Muscle layer of duodenum (tissue), 2 donors: ENCODE data around the gene ZNF100.
A peak's percentile ranks its signal among the peaks of the same experiment; 100 is the strongest.
"Not testable (repeated sequence)": the region's sequence is repeated elsewhere in the genome, so short reads cannot be mapped to it uniquely, and the experiment has no call there.

ENCODE experiments used
- H3K27ac ChIP-seq: one replicate; pipeline ENCODE4 v1.7.0; 2013; ENCODE audit warnings: mild to moderate bottlenecking, low read length
- H3K27me3 ChIP-seq: one replicate; pipeline ENCODE4 v1.7.0; 2013; ENCODE audit warnings: low read depth, mild to moderate bottlenecking, control low read depth, low read length
- H3K36me3 ChIP-seq, 2 donors: one replicate each; pipeline ENCODE4 v1.7.0; 2013; ENCODE audit warnings: low read length in 2 of 2, control low read depth in 1 of 2, mild to moderate bottlenecking in 1 of 2; ENCODE audit not compliant: insufficient read depth in 2 of 2, control insufficient read depth in 1 of 2
- H3K4me1 ChIP-seq, 2 donors: one replicate each; pipeline ENCODE4 v1.7.0; 2013; ENCODE audit warnings: low read length in 2 of 2, mild to moderate bottlenecking in 2 of 2, control low read depth in 1 of 2, moderate library complexity in 1 of 2; ENCODE audit not compliant: insufficient read depth in 2 of 2, control insufficient read depth in 1 of 2
- H3K4me3 ChIP-seq, 2 donors: one replicate each; pipeline ENCODE4 v1.7.0; 2013; ENCODE audit warnings: low read length in 2 of 2, low read depth in 1 of 2, mild to moderate bottlenecking in 1 of 2
- H3K9me3 ChIP-seq, 2 donors: one replicate each; pipeline ENCODE4 v1.7.0; 2013; ENCODE audit warnings: low read length in 2 of 2, control low read depth in 1 of 2, mild to moderate bottlenecking in 1 of 2; ENCODE audit not compliant: control insufficient read depth in 1 of 2
- donor health status: healthy.

Gene ZNF100

DNA sequence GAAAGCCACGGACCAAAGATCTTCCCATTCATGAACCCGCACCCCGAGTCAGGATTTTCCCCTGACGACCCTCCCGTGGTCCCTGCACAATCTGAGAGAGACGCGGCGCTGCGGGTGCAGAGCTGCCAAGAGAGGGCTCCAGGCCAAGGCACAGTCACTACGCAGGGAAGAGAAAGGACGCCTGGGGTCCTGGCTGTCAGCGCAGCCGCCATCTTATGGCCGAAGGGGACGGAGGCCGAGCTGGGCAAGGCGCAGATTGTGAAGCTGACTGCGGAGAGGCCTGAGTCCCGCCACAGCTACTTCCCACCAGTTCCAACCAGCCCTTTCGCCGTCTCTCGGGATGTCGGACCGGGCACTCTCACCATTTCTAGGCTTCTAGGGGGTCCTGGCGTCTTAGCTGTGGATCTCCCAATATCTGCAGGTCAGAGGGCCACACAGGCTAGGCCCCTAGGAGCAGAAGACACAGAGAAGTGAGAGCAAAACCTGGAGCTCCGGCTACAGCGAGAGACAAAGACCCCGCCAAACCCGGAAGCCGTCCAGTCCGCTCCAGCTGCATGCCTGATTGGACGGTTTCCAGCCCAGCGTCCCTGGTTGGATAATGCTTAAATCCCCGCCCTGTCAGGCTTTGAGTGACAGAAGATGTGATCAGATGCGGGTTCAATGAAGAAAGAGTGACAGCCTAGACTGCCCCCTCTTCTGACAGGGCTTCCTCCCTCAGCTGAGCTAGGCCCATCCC, at the start of gene ZNF100:
ZNF100 (minus strand) TSS at position 515 of the 736 bp plus-strand sequence; CDS start at position 365, 150 bp downstream.
- H3K27ac ChIP-seq: peak within 1 kb of the TSS; percentile 84
- no peaks in the 10 kb centered on the region for H3K9me3 ChIP-seq
- no peaks in the 10 kb centered on the region for H3K27me3 ChIP-seq
- peaks cover 0 to 10% of the 10 kb centered on the region in 2 donors for H3K4me1 ChIP-seq
- H3K4me3 ChIP-seq: peak within 1 kb of the TSS; percentile 92 to 98
- H3K36me3 ChIP-seq: peaks cover 10 to 18% of the 10 kb centered on the region in 2 donors

DNA sequence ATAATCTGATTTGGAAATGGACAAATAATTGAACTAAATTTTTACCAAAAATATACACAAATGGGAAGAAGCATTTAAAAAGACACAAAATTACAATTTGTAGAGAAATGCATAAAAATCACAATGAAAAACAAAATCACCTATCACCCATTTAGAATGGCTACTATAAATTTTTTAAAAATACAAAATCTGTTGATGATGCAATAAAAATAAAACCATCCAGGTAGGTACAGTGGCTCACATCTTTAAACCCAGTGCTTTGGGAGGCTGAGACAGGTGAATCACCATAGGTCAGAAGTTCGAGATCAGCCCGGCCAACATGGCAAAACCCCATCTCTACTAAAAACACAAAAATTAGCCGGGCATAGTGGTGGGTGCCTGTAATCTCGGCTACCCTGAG, 45.1 kb upstream of the ZNF100 start:
- no peaks in the 10 kb centered on the region for H3K27me3 ChIP-seq
- H3K4me1 ChIP-seq: no peaks in the 10 kb centered on the region
- no peak overlapping the region for H3K4me3 ChIP-seq
- peaks cover 43 to 58% of the 10 kb centered on the region in 2 donors for H3K9me3 ChIP-seq
- H3K27ac ChIP-seq: no peak overlapping the region
- peaks cover 37 to 87% of the 10 kb centered on the region in 2 donors for H3K36me3 ChIP-seq

DNA sequence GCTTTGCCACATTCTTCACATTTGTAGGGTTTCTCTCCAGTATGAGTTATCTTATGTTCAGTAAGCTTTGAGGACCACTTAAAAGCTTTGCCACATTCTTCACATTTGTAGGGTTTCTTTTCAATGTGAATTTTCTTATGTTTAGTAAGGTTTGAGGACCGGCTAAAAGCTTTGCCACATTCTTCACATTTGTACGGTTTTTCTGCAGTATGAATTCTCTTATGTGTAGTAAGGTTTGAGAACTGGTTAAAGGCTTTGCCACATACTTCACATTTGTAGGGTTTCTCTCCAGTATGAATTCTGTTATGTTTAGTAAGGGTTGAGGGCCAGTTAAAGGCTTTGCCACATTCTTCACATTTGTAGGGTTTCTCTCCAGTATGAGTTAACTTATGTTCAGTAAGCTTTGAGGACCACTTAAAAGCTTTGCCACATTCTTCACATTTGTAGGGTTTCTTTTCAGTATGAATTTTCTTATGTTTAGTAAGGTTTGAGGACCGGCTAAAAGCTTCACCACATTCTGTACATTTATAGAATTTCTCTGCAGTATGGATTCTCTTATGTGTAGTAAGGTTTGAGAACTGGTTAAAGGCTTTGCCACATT, 41.1 kb upstream of the ZNF100 start:
- H3K4me3 ChIP-seq: peak overlapping the region; percentile 21 to 52
- not testable (repeated sequence) for H3K4me1 ChIP-seq, H3K27me3 ChIP-seq, H3K27ac ChIP-seq
- peaks cover 22 to 51% of the 10 kb centered on the region in 2 donors for H3K36me3 ChIP-seq
- peaks cover 43 to 63% of the 10 kb centered on the region in 2 donors for H3K9me3 ChIP-seq

DNA sequence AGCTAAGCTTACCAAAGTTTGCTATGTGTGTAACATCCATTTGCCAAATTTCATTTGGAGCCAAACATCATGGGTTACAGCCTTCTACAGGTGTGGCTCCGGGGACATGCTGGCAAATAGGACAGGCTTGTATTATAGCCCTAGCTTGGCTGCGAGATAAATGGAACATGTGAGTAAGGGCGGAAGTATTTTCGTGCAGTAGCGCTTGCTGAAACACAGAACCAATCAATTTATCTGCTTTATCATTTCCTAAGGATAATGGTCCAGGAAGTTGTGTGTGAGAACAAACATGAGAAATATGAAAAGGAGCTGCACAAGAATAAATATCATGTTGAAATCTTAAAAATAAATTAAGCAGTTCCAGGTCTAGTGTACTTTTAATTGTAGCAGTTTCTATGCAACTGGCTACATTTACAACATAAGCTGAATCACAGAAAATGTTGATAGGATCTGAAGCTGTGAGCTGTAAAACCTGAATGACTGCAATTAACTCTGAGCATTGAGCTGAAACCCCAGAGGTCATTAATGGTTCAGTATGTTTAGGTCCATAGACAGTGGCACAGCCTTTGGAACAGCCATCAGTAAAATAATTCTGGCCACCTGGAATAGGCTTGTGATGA, 22.2 kb upstream of the ZNF100 start:
- H3K4me1 ChIP-seq: no peaks in the 10 kb centered on the region
- no peaks in the 10 kb centered on the region for H3K9me3 ChIP-seq
- H3K27ac ChIP-seq: no peak overlapping the region
- H3K36me3 ChIP-seq: no peaks in the 10 kb centered on the region
- no peak overlapping the region for H3K4me3 ChIP-seq
- no peaks in the 10 kb centered on the region for H3K27me3 ChIP-seq

DNA sequence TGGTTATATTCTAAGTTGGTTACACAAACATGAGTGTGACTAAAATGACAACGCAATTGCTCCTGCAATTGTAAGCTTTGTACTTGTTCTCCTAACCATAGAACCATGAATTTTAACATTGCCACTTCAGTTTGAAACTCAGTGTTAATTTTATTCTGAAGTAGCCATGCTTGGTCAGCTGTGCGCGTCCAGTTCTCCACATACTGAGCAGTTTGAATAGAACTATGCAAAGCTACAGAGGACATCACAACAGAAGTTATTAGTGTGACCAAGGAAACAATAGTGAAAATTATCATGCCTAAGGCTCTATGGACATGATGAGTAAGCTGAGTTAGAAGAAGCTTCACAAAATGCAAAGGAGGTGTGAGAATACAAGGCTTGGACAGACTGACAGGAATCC, 19.6 kb upstream of the ZNF100 start:
- Histone ChIP-seq H3K27ac (no peak overlapping the region), H3K4me1 (no peaks in the 10 kb centered on the region), H3K9me3 (no peaks in the 10 kb centered on the region), H3K36me3 (no peaks in the 10 kb centered on the region), H3K27me3 (no peaks in the 10 kb centered on the region), H3K4me3 (no peak overlapping the region)

DNA sequence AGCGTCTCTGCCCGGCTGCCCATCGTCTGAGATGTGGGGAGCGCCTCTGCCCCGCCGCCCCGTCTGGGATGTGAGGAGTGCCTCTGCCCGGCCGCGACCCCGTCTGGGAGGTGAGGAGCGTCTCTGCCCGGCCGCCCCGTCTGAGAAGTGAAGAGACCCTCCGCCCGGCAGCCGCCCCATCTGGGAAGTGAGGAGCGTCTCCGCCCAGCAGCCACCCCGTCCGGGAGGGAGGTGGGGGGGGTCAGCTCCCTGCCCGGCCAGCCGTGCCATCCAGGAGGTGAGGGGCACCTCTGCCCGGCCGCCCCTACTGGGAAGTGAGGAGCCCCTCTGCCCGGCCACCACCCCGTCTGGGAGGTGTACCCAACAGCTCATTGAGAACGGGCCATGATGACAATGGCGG, 8.4 kb upstream of the ZNF100 start:
- not testable (repeated sequence) for H3K27ac ChIP-seq, H3K4me3 ChIP-seq, H3K27me3 ChIP-seq, H3K4me1 ChIP-seq, H3K9me3 ChIP-seq, H3K36me3 ChIP-seq

DNA sequence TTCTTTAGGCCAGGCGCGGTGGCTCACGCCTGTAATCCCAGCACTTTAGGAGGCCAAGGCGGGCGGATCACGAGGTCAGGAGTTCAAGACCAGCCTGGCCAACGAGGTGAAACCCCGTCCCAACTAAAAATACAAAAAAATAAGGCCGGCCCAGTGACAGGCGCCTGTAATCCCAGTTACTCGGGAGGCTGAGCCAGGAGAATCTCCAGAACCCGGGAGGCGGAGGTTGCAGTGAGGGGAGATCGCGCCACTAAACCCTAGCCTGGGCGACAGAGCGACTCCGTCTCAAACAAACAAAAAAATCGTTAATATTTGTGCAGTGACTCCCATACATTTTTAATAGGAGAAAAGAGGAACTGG, 694 bp downstream of the ZNF100 start:
- H3K9me3 ChIP-seq, H3K27me3 ChIP-seq: not testable (repeated sequence)
- Histone ChIP-seq H3K27ac (peak overlapping the region; percentile 84), H3K36me3 (peaks cover 10 to 18% of the 10 kb centered on the region in 2 donors), H3K4me3 (peak overlapping the region; percentile 92 to 98), H3K4me1 (peaks cover 0 to 10% of the 10 kb centered on the region in 2 donors)

DNA sequence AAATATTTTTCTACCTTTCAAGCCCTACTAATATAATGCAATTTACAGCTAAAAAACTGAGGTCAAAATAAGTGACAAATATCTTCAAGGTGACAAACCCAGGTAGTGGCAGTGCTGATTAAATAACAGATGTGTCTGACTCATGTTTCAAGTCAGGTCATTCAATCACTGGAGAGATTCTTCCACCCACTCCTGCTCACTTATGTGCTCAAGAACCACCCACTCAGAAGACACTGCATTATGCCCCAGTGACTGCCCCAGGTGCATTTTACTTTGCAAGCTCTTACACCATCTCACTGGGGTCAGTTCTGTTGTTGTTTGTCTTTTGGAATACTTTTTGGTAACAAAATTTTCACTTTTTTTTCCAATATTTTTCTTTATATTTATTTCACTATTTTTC, 2.2 kb downstream of the ZNF100 start:
- H3K4me1 ChIP-seq: peaks cover 0 to 10% of the 10 kb centered on the region in 2 donors
- no peak overlapping the region for H3K4me3 ChIP-seq
- no peaks in the 10 kb centered on the region for H3K27me3 ChIP-seq
- H3K27ac ChIP-seq: no peak overlapping the region
- H3K36me3 ChIP-seq: peaks cover 10 to 22% of the 10 kb centered on the region in 2 donors
- no peaks in the 10 kb centered on the region for H3K9me3 ChIP-seq

DNA sequence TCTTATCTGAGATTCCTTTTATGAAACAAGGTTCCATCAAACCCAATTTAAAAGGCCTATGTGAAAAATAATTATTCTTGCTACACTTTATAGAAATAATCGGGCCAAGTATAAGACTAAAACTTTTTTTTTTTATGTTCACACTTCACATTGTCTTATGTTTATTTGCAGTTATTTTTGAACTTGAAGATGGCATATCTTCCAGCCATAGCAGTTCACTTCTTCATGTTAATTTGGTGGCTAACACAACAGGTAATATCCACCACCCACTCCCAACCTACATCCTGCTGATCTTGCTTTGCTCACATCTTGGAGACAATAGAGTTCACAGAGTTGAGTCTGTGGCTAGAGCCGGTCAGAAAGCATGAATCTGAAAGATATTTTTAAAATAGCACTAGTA, 5.8 kb downstream of the ZNF100 start:
- Histone ChIP-seq H3K4me1 (peaks cover 0 to 10% of the 10 kb centered on the region in 2 donors), H3K36me3 (peaks cover 24 to 30% of the 10 kb centered on the region in 2 donors)
- H3K27ac ChIP-seq, H3K4me3 ChIP-seq, H3K9me3 ChIP-seq, H3K27me3 ChIP-seq: not testable (repeated sequence)

DNA sequence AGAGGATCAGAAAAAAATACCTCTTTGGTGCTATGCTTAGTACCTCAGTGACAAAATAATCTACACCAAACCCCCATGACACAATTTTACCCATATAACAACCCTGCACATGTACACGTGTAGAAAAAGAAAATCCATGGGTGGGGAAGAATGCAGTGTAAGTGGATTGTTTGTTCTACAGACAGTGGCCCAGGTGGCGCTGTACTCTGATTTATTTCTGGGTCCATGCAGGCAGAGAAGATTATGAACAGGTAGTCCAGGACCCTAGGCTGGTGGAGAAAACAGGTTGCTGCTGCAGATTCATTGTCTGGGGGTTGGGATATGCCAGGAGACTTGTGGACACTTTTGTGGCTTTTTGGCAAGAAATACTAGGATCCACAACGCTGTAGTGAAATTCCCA, 9.1 kb downstream of the ZNF100 start:
- Histone ChIP-seq H3K4me1 (no peaks in the 10 kb centered on the region), H3K27me3 (no peaks in the 10 kb centered on the region), H3K4me3 (no peak overlapping the region), H3K9me3 (peaks cover 0 to 5% of the 10 kb centered on the region in 2 donors), H3K36me3 (peaks cover 14 to 22% of the 10 kb centered on the region in 2 donors), H3K27ac (no peak overlapping the region)

DNA sequence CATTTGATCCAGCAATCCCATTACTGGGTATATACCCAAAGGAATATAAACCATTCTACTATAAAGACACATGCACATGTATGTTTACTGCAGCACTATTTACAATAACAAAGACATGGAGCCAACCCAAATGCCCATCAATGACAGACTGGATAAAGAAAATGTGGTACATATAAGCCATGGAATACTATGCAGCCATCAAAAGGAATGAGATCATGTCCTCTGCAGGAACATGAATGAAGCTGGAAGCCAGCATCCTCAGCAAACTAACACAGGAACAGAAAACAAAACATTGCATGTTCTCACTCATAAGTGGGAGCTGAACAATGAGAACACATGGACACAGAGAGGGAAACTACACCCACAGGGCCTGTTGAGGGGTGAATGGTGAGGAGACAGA, 11.8 kb downstream of the ZNF100 start:
- peaks cover 19 to 21% of the 10 kb centered on the region in 2 donors for H3K36me3 ChIP-seq
- not testable (repeated sequence) for H3K9me3 ChIP-seq, H3K4me1 ChIP-seq, H3K27me3 ChIP-seq, H3K27ac ChIP-seq, H3K4me3 ChIP-seq
